Measurements from ENCODE around the gene TRAF7.

- no peak for TF ChIP-seq EP300 (IDR thresholded peaks at IDR 0.05)
- TF ChIP-seq, protein P1, sequence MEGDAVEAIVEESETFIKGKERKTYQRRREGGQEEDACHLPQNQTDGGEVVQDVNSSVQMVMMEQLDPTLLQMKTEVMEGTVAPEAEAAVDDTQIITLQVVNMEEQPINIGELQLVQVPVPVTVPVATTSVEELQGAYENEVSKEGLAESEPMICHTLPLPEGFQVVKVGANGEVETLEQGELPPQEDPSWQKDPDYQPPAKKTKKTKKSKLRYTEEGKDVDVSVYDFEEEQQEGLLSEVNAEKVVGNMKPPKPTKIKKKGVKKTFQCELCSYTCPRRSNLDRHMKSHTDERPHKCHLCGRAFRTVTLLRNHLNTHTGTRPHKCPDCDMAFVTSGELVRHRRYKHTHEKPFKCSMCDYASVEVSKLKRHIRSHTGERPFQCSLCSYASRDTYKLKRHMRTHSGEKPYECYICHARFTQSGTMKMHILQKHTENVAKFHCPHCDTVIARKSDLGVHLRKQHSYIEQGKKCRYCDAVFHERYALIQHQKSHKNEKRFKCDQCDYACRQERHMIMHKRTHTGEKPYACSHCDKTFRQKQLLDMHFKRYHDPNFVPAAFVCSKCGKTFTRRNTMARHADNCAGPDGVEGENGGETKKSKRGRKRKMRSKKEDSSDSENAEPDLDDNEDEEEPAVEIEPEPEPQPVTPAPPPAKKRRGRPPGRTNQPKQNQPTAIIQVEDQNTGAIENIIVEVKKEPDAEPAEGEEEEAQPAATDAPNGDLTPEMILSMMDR (IDR thresholded peaks at IDR 0.05) = no peak
Observed at GRCh38 chr16:2173366-2173765, 17.8 kb downstream of the TRAF7 start.

Measured in upper lobe of left lung (tissue), 4 donors.